Fibroblast of the aortic adventitia (primary cell): Measurements from ENCODE around the gene STAG1. TPM values are rescaled to one million over a fixed set of nuclear protein-coding genes. Genes with fewer than 3 reads are reported as not detected.
"Not testable (repeated sequence)": the region's sequence is repeated elsewhere in the genome, so short reads cannot be mapped to it uniquely, and the experiment has no call there.

Experiments
- DNase-seq: peaks from one replicate; pipeline ENCODE4 v3.0.0-alpha.2; 2010; ENCODE audit warnings: low read depth
- H3K4me3 ChIP-seq: 2 replicates; pipeline ENCODE4 v1.5.1; 2011; ENCODE audit warnings: low read depth, mild to moderate bottlenecking, control low read depth, low read length, moderate library complexity
- CTCF ChIP-seq: IDR thresholded peaks from 2 replicates; pipeline ENCODE4 v1.5.1; 2011; ENCODE audit warnings: mild to moderate bottlenecking, low read length, control low read depth, inconsistent platforms; ENCODE audit not compliant: insufficient read depth
- total RNA-seq: library from RNA; depleted of rRNA; stranded (reverse); fragments of >200 nt; gene quantifications from 2 replicates; pipeline ENCODE4 v1.2.3, GENCODE V29; 2012; ENCODE audit warnings: low replicate concordance

Gene STAG1
- total RNA-seq, 1 donor, result 78.0 TPM

GRCh38 chr3:136380530-136380929, 371.6 kb downstream of the STAG1 start:
- TF ChIP-seq CTCF, result no peak
- peak; percentile 44 for DNase-seq
- H3K4me3 ChIP-seq, result no peak overlapping the region

- H3K4me3 ChIP-seq, result no peak overlapping the region
- no peak for TF ChIP-seq CTCF
- no peak for DNase-seq
Observed at GRCh38 chr3:136378011-136378410, 374.2 kb downstream of the STAG1 start.

- TF ChIP-seq CTCF, result no peak
- no peak for DNase-seq
- H3K4me3 ChIP-seq, result no peak overlapping the region
Observed at GRCh38 chr3:136377508-136377907, 374.7 kb downstream of the STAG1 start.

GRCh38 chr3:136375800-136376199, 376.4 kb downstream of the STAG1 start:
- not testable (repeated sequence) for DNase-seq, H3K4me3 ChIP-seq

GRCh38 chr3:136366289-136366688, 385.9 kb downstream of the STAG1 start:
- TF ChIP-seq CTCF, result no peak
- H3K4me3 ChIP-seq, result no peak overlapping the region

GRCh38 chr3:136353461-136353860, 398.7 kb downstream of the STAG1 start:
- DNase-seq, result no peak
- H3K4me3 ChIP-seq, result no peak overlapping the region
- no peak for TF ChIP-seq CTCF

More at GRCh38 chr3:136366289-136366688, 385.9 kb downstream of the STAG1 start:
- peak; percentile 9 for DNase-seq

- TF ChIP-seq CTCF, result no peak
- H3K4me3 ChIP-seq, result no peak overlapping the region
- DNase-seq, result no peak
Observed at GRCh38 chr3:136351905-136352304, 400.3 kb downstream of the STAG1 start.

- no peak overlapping the region for H3K4me3 ChIP-seq
- TF ChIP-seq CTCF, result no peak
- DNase-seq, result peak; percentile 23
Observed at GRCh38 chr3:136351351-136351750, 400.8 kb downstream of the STAG1 start.
